Caco-2 (cell line): ENCODE data around the gene PDZD7. TPM values are rescaled to one million over a fixed set of nuclear protein-coding genes. Genes with fewer than 3 reads are reported as not detected.

Experiments
- BruUV-seq: library from RNA; stranded (reverse); fragments of 400-500 nt; replicated peaks from 2 replicates; lab custom pipeline; 2021; lab: Mats Ljungman, UMichigan
- CTCF ChIA-PET: fragments of 300-600 bp; sonication (Branson Sonifier 250); formaldehyde crosslinking; loops from one replicate; lab custom pipeline; 2022; ENCODE audit warnings: antibody characterized with exemption; lab: Charles Lee
- POLR2A ChIA-PET: fragments of 300-600 bp; sonication (Branson Sonifier 250); formaldehyde crosslinking; loops from one replicate; lab custom pipeline; 2022; ENCODE audit warnings: antibody characterized with exemption; lab: Charles Lee
- DNase-seq, 2 experiments: peaks; one replicate each; pipeline versions ENCODE4 v3.0.0 to v3.0.0-alpha.2; 2020 to 2022
- H3K27me3 ChIP-seq: replicated peaks from 2 replicates; pipeline ENCODE4 v1.6.0; 2011; ENCODE audit warnings: low read length; ENCODE audit not compliant: control insufficient read depth, insufficient read depth
- H3K36me3 ChIP-seq: 2 replicates; pipeline ENCODE4 v1.5.1; 2011; ENCODE audit warnings: low read length; ENCODE audit not compliant: control insufficient read depth, insufficient read depth
- H3K4me1 ChIP-seq: fragments of 250-450 bp; sonication (Bioruptor Pico); 2 replicates; pipeline ENCODE4 v1.5.1; 2020; ENCODE audit warnings: mild to moderate bottlenecking
- H3K4me3 ChIP-seq: 2 replicates; pipeline ENCODE4 v1.5.1; 2011; ENCODE audit warnings: low read depth, mild to moderate bottlenecking, control low read depth, low read length
- H3K9me3 ChIP-seq: fragments of 250-450 bp; sonication (Bioruptor Pico); 2 replicates; pipeline ENCODE4 v1.5.1; 2020; ENCODE audit warnings: mild to moderate bottlenecking, moderate library complexity
- H3K27ac Mint-ChIP-seq: one replicate; pipeline ENCODE4 v1.8.0; 2022; ENCODE audit warnings: mixed read lengths; ENCODE audit not compliant: unreplicated experiment
- H3K27me3 Mint-ChIP-seq: one replicate; pipeline ENCODE4 v1.8.0; 2022; ENCODE audit warnings: mixed read lengths; ENCODE audit not compliant: insufficient read depth, unreplicated experiment
- H3K36me3 Mint-ChIP-seq: one replicate; pipeline ENCODE4 v1.8.0; 2022; ENCODE audit warnings: mild to moderate bottlenecking, mixed read lengths; ENCODE audit not compliant: insufficient read depth, unreplicated experiment
- H3K4me1 Mint-ChIP-seq: one replicate; pipeline ENCODE4 v1.8.0; 2022; ENCODE audit warnings: low read depth, mixed read lengths; ENCODE audit not compliant: unreplicated experiment
- H3K4me3 Mint-ChIP-seq: one replicate; pipeline ENCODE4 v1.8.0; 2022; ENCODE audit warnings: mild to moderate bottlenecking, moderate library complexity, mixed read lengths; ENCODE audit not compliant: unreplicated experiment
- H3K9me3 Mint-ChIP-seq: one replicate; pipeline ENCODE4 v1.8.0; 2022; ENCODE audit warnings: mixed read lengths; ENCODE audit not compliant: unreplicated experiment
- CTCF ChIP-seq, 2 experiments: fragments of 200-600 bp in 1 of 2; IDR thresholded peaks; 1 replicate in 1 of 2; 2 replicates in 1 of 2; pipeline versions ENCODE4 v1.5.1 to v1.8.0; 2011 to 2022; ENCODE audit warnings: antibody characterized with exemption in 1 of 2, control low read depth in 1 of 2, inconsistent platforms in 1 of 2, low read depth in 1 of 2, low read length in 1 of 2, mild to moderate bottlenecking in 1 of 2, moderate library complexity in 1 of 2; ENCODE audit not compliant: insufficient read depth in 1 of 2, severe bottlenecking in 1 of 2, unreplicated experiment in 1 of 2
- intact Hi-C: fragments of 100-400 bp; cut with micrococcal nuclease; formaldehyde crosslinking; loops from one replicate; pipeline ENCODE4 v1.10.0; 2022; ENCODE audit not compliant: unreplicated experiment
- total RNA-seq: library from RNA; stranded (reverse); gene quantifications from 2 replicates; pipeline ENCODE4 v1.2.3, GENCODE V29; 2022

The PDZD7 gene
- total RNA-seq, 1 experiment from 2014 or later: 1.5 TPM

GRCh38 chr10:100969187-100970075 is 61.5 kb downstream of the PDZD7 start, which contains the start of gene SEMA4G:
Gene SEMA4G (plus strand): TSS chr10:100969504. CDS start chr10:100972913, 3,409 bp downstream.
- H3K36me3 Mint-ChIP-seq: peaks cover 35% of the 10 kb centered on the region
- H3K9me3 Mint-ChIP-seq: no peaks in the 10 kb centered on the region
- Histone ChIP-seq H3K4me3 (peak within 1 kb of the TSS; percentile 98), H3K9me3 (no peaks in the 10 kb centered on the region), H3K4me1 (peaks cover 33% of the 10 kb centered on the region), H3K27me3 (no peaks in the 10 kb centered on the region), H3K36me3 (peaks cover 8% of the 10 kb centered on the region)
- H3K27me3 Mint-ChIP-seq: no peaks in the 10 kb centered on the region
- ChIA-PET CTCF (interaction anchor here (0.7 to 2.4 kb wide), 8 partner anchors 12 to 127 kb away, joined by 3 to 12 read pairs (median 3); no protein-coding TSS in a partner anchor), POLR2A (interaction anchor here (1.0 to 1.2 kb wide), 2 partner anchors 28 kb away, joined by 3 read pairs; no protein-coding TSS in a partner anchor)
- H3K27ac Mint-ChIP-seq: peak within 1 kb of the TSS; percentile 86
- peak; percentile 80 to 83 for TF ChIP-seq CTCF (IDR thresholded peaks at IDR 0.05; ENCODE audit: insufficient read depth in 1 of 2, low read depth in 1 of 2, low read length in 1 of 2, severe bottlenecking in 1 of 2, unreplicated experiment in 1 of 2)
- peaks cover 50% of the 10 kb centered on the region for H3K4me1 Mint-ChIP-seq
- peak; percentile 69 to 80 for DNase-seq
- no TSS peak for BruUV-seq
- peak within 1 kb of the TSS; percentile 90 for H3K4me3 Mint-ChIP-seq
- intact Hi-C loops: no loop called here

GRCh38 chr10:100968863-100969186 is 62.1 kb downstream of the PDZD7 start:
- Mint-ChIP-seq H3K27me3 (no peaks in the 10 kb centered on the region), H3K36me3 (peaks cover 29% of the 10 kb centered on the region), H3K9me3 (no peaks in the 10 kb centered on the region), H3K27ac (peak overlapping the region; percentile 86), H3K4me3 (peak overlapping the region; percentile 90), H3K4me1 (peaks cover 50% of the 10 kb centered on the region)
- no TSS peak for BruUV-seq
- ChIA-PET POLR2A (no interaction called here), CTCF (interaction anchor here (0.6 to 2.4 kb wide), 3 partner anchors 18 to 45 kb away, joined by 3 to 12 read pairs (median 3); partner anchors contain the start of genes MRPL43 and TWNK)
- Histone ChIP-seq H3K27me3 (no peaks in the 10 kb centered on the region), H3K9me3 (no peaks in the 10 kb centered on the region), H3K4me3 (peak overlapping the region; percentile 98), H3K36me3 (peaks cover 8% of the 10 kb centered on the region), H3K4me1 (peaks cover 33% of the 10 kb centered on the region)
- TF ChIP-seq CTCF (IDR thresholded peaks at IDR 0.05; ENCODE audit: insufficient read depth in 1 of 2, low read depth in 1 of 2, low read length in 1 of 2, severe bottlenecking in 1 of 2, unreplicated experiment in 1 of 2): no peak
- DNase-seq: no peak
- intact Hi-C loops: no loop called here

GRCh38 chr10:100968062-100968736 is 62.7 kb downstream of the PDZD7 start:
- H3K4me3 ChIP-seq: no peak overlapping the region
- Mint-ChIP-seq H3K4me3 (peak overlapping the region; percentile 90), H3K27ac (peak overlapping the region; percentile 86), H3K36me3 (peaks cover 24% of the 10 kb centered on the region), H3K27me3 (no peaks in the 10 kb centered on the region), H3K9me3 (no peaks in the 10 kb centered on the region), H3K4me1 (peaks cover 49% of the 10 kb centered on the region)
- TSS peak; percentile 44 for BruUV-seq
- H3K27me3 ChIP-seq: no peaks in the 10 kb centered on the region
- intact Hi-C loops: no loop called here
- H3K36me3 ChIP-seq: peaks cover 7% of the 10 kb centered on the region
- H3K4me1 ChIP-seq: peaks cover 33% of the 10 kb centered on the region
- DNase-seq: no peak
- ChIA-PET POLR2A (no interaction called here), CTCF (interaction anchor here (0.6 to 2.4 kb wide), 3 partner anchors 19 to 46 kb away, joined by 3 to 12 read pairs (median 4); partner anchors contain the start of genes MRPL43 and TWNK)
- no peak for TF ChIP-seq CTCF (IDR thresholded peaks at IDR 0.05; ENCODE audit: insufficient read depth in 1 of 2, low read depth in 1 of 2, low read length in 1 of 2, severe bottlenecking in 1 of 2, unreplicated experiment in 1 of 2)
- H3K9me3 ChIP-seq: no peaks in the 10 kb centered on the region
